AG08396 (cell line): ENCODE results near the gene MYH3.

Experiments
- DNase-seq: peaks from one replicate; pipeline ENCODE4 v3.0.0; 2012; ENCODE audit warnings: low spot score, mixed read lengths

The MYH3 gene

GRCh38 chr17:10614536-10615155 is 42.5 kb downstream of the MYH3 start:
- DNase-seq: peak; percentile 59

- DNase-seq: no peak
Observed at GRCh38 chr17:10613775-10614513, 43.2 kb downstream of the MYH3 start.

GRCh38 chr17:10612957-10613744 is 44.0 kb downstream of the MYH3 start:
- DNase-seq: no peak

GRCh38 chr17:10610884-10611283 is 46.2 kb downstream of the MYH3 start:
- DNase-seq: no peak

- no peak for DNase-seq
Observed at GRCh38 chr17:10608244-10608643, 48.9 kb downstream of the MYH3 start.

GRCh38 chr17:10606110-10606509 is 51.0 kb downstream of the MYH3 start:
- DNase-seq: no peak

GRCh38 chr17:10605221-10605783 is 51.8 kb downstream of the MYH3 start:
- no peak for DNase-seq

DNA sequence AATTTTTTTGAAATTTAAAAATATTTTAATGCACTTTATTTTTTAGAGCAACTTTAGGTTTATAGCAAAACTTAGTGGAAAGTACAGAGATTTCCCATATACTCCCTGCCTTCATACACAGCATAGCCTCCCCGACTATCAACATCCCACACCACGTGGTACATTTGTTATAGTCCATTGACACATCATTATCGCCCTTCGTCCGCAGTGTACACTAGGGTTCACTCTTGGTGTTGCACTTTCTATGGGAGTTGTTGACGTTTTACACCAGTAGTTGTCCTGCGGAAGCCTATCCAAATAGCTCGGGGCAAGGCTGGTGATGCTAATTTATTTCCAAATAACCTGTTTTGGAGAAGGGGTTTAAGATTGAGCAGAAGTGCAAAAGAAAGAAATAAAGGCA is 52.6 kb downstream of the MYH3 start:
- no peak for DNase-seq

- no peak for DNase-seq
Observed at GRCh38 chr17:10603931-10604330, 53.2 kb downstream of the MYH3 start.

DNA sequence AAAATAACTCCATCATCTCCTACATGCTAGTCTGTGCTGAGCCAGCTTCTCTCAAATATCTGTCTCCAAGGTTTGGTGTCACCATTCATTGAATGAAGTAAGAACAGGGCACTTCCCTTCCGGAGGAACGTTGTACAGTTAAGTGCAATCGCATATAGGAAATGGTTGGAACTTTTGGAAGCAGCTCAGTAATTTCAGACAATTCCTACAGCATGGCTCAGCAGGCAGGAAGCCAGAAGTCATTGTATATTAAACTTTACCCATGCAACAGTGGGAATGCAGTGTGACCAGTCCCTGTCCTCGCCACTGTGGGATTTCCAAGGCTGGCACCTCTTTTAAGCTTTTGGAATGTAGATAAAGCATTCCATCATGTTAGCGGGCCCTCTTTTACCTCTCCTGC is 56.5 kb downstream of the MYH3 start:
- DNase-seq: no peak

DNA sequence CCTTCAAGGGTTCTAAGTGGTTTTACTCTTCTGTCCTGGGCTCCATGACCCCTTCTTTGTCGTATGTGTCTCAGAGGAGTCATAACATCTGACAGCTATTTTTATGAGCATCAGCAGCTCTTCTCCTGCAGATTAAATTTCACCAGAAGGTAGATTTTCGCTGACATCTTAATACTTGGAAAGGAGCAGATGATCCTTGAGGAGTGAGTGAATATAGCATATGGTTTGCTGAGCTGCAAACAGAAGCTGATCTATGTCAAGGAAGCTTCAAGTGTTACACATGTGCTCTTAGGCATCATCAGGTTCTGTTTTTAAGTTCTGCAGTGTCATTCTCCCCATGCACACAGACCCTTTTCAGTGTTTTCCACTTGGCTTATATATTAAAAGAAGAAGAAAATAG is 58.5 kb downstream of the MYH3 start:
- no peak for DNase-seq

GRCh38 chr17:10589553-10590145 is 67.5 kb downstream of the MYH3 start:
- no peak for DNase-seq

- no peak for DNase-seq
Observed at GRCh38 chr17:10585529-10585928, 71.6 kb downstream of the MYH3 start.

DNA sequence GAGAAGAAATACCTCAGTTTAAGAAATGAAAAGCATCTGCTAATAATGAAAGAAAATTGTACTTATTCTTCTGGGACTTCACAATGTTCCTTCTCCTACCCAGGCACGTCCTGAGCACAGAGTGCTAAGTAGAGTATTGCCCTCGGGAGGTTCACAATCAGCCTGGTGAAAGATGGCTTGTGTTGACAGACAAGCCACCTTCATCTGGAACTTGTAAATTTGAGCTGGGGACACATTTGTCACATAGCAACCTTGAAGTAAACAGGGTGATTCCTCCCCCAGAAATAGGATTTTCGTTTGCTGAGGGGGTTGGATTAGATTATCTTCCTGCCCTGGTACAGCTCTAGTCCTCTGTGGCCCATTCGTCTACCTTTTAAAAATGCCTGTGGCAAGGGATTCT is 73.3 kb downstream of the MYH3 start:
- DNase-seq: no peak

DNA sequence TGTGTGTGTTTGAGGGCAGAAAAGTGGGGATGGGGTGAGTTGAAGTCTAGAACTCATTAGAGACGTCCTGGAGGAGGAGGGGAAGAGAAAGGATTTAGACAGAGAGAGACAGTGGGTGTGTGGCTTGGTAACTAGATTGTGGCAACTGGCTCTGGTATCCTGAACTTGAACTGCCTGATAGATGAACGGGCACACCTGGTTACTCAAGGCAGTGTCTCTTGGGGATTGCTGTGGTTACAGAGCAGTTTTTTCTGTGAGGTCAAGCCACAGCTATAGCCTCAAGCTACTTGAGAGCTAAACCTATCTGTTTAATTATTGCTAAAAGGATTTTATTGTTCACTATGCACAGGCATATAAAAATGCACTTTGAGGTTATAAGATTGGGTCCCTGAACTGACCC is 77.8 kb downstream of the MYH3 start:
- no peak for DNase-seq
